AG10803 (cell line): ENCODE results near the gene TMEM100.
"Not testable (repeated sequence)": the region's sequence is repeated elsewhere in the genome, so short reads cannot be mapped to it uniquely, and the experiment has no call there.

ENCODE experiments used
- DNase-seq: peaks from one replicate; pipeline ENCODE4 v3.0.0; 2010; ENCODE audit warnings: low read depth
- H3K4me3 ChIP-seq: 2 replicates; pipeline ENCODE4 v1.5.1; 2011; ENCODE audit warnings: mild to moderate bottlenecking, low read length, control low read depth
- TF ChIP-seq, protein P1 (sequence below): conservative IDR thresholded peaks from 2 replicates; pipeline ENCODE4 v1.5.1; 2011; ENCODE audit warnings: mild to moderate bottlenecking, low read length, control low read depth, inconsistent platforms

Gene TMEM100

DNA sequence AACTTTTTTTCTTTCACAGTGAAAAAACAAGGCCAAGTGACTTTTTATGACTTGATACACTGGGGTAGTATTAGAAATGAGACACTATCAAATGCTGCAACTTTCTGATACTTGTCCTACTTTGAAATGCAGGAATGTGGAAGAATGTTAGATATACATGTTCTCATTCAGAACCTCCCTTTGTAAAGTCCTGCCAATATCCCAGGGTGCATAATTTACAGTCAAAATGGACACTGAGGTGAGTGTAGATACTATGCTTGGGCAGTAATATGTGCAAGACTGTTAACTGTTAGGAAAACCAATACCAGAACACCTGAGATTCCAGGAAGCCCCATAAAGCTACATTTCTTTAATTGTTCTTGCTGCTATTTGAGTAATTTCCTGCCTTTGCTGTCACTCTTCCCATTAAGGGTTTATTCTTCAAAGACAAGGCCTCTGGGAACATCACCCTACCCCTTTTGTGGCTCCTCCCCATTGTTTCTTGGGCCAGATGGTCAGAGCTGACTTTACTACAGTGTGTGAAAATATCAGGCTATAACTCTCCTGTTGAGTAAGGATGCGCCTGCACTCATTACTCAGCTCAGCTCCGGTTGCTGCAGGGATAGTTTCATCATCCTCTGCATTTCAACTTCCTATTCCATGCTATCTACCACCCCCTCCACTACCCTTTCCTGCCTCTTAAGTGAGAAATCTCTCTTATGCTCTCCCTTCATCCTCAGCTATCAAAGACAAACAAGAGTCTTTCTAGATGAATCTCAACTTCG is 48.7 kb downstream of the TMEM100 start:
- H3K4me3 ChIP-seq = no peak overlapping the region
- TF ChIP-seq, protein P1, sequence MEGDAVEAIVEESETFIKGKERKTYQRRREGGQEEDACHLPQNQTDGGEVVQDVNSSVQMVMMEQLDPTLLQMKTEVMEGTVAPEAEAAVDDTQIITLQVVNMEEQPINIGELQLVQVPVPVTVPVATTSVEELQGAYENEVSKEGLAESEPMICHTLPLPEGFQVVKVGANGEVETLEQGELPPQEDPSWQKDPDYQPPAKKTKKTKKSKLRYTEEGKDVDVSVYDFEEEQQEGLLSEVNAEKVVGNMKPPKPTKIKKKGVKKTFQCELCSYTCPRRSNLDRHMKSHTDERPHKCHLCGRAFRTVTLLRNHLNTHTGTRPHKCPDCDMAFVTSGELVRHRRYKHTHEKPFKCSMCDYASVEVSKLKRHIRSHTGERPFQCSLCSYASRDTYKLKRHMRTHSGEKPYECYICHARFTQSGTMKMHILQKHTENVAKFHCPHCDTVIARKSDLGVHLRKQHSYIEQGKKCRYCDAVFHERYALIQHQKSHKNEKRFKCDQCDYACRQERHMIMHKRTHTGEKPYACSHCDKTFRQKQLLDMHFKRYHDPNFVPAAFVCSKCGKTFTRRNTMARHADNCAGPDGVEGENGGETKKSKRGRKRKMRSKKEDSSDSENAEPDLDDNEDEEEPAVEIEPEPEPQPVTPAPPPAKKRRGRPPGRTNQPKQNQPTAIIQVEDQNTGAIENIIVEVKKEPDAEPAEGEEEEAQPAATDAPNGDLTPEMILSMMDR = no peak
- peak; percentile 26 for DNase-seq

DNA sequence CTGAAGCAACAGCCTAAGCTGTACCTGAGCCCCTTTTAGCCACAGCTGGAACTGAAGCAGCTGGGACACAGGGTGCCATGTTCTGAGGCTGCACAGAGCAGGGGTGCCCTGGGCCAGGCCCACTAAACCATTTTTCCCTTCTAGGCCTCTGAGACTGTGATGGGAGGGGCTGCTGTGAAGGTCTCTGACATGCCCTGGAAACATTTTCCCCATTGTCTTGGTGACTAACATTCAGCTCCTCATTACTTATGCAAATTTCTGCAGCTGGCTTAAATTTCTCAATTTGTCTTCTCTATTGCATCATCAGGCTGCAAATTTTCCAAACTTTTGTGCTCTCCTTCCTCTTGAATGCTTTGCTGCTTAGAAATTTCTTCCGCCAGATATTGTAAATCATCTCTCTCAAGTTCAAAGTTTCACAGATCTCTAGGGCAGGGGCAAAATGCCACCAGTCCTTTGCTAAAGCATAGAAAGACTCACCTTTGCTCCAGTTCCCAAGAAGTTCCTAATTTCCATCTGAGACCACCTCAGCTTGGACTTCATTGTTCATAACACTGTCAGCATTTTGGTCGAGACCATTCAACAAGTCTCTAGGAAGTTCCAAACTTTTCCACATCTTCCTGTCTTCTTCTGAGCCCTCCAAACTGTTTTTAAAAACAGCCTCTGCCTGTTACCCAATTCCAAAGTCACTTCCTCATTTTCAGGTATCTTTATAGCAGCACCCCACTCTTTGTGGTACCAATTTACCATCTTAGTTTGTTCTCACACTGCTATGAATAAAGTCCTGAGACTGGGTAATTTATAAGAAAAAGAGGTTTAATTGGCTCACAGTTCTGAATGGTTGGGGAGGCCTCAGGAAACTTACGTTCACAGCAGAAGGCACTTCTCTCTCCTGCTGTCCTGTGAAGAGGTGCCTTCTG is 49.8 kb downstream of the TMEM100 start:
- peak; percentile 42 for DNase-seq
- no peak overlapping the region for H3K4me3 ChIP-seq
- TF ChIP-seq, protein P1 = no peak

GRCh38 chr17:55672010-55672409 is 50.7 kb downstream of the TMEM100 start:
- not testable (repeated sequence) for DNase-seq, H3K4me3 ChIP-seq
